ENCODE data around the gene NPR2. TPM values are rescaled to one million over a fixed set of nuclear protein-coding genes. Genes with fewer than 3 reads are reported as not detected.

The NPR2 gene
- total RNA-seq, 1 experiment from 2014 or later: 40.5 TPM

DNA sequence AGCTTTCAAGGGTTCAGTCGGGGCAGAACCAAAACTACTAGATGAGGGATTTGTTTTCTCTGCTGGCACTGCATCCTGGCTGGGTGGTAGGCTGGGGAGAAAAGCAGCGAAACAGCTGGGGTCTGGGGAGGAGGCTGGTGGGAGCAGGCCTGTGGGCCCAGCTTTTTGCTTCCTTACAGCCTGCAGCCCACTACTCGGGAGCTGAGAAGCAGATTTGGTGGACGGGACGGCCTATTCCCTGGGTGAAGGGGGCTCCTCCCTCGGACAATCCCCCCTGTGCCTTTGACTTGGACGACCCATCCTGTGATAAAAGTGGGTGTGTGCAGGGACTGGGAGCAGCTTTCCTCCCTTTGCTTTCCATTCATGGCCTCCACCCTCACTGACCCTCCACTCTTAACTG is 9.1 kb downstream of the NPR2 start:
- no peak for DNase-seq
- Mint-ChIP-seq H3K4me3 (ENCODE audit: unreplicated experiment) (peak overlapping the region; percentile 70), H3K27ac (ENCODE audit: unreplicated experiment) (peak overlapping the region; percentile 85), H3K36me3 (ENCODE audit: insufficient read depth, unreplicated experiment) (peaks cover 15% of the 10 kb centered on the region), H3K27me3 (ENCODE audit: insufficient read depth, unreplicated experiment) (no peaks in the 10 kb centered on the region), H3K9me3 (ENCODE audit: unreplicated experiment) (no peaks in the 10 kb centered on the region), H3K4me1 (ENCODE audit: low read depth, unreplicated experiment) (peaks cover 29% of the 10 kb centered on the region)
- no peak overlapping the region for H3K4me3 ChIP-seq (ENCODE audit: low read depth, low read length)
- peaks cover 46% of the 10 kb centered on the region for H3K4me1 ChIP-seq
- ChIA-PET POLR2A (interaction anchor here (0.7 kb wide), 1 partner anchor 11 kb away, joined by 3 read pairs; the partner anchor contains the start of gene SPAG8), CTCF (interaction anchor here (1.1 to 2.4 kb wide), 3 partner anchors 10 to 26 kb away, joined by 6 to 16 read pairs (median 7); partner anchors contain the start of gene HINT2)
- no TSS peak for BruUV-seq (replicated peaks)
- no peaks in the 10 kb centered on the region for H3K27me3 ChIP-seq (replicated peaks; ENCODE audit: control insufficient read depth, insufficient read depth, low read length)
- intact Hi-C loops (cut with micrococcal nuclease; ENCODE audit: unreplicated experiment): no loop called here
- no peak for TF ChIP-seq CTCF (IDR thresholded peaks at IDR 0.05; ENCODE audit: insufficient read depth in 1 of 2, low read depth in 1 of 2, low read length in 1 of 2, severe bottlenecking in 1 of 2, unreplicated experiment in 1 of 2)
- no peaks in the 10 kb centered on the region for H3K9me3 ChIP-seq
- H3K36me3 ChIP-seq (ENCODE audit: control insufficient read depth, insufficient read depth, low read length): no peaks in the 10 kb centered on the region

GRCh38 chr9:35801328-35802128 is 10.1 kb downstream of the NPR2 start:
- Mint-ChIP-seq H3K4me3 (ENCODE audit: unreplicated experiment) (peak overlapping the region; percentile 70), H3K27ac (ENCODE audit: unreplicated experiment) (peak overlapping the region; percentile 85), H3K4me1 (ENCODE audit: low read depth, unreplicated experiment) (peaks cover 29% of the 10 kb centered on the region), H3K27me3 (ENCODE audit: insufficient read depth, unreplicated experiment) (no peaks in the 10 kb centered on the region), H3K36me3 (ENCODE audit: insufficient read depth, unreplicated experiment) (peaks cover 25% of the 10 kb centered on the region), H3K9me3 (ENCODE audit: unreplicated experiment) (no peaks in the 10 kb centered on the region)
- POLR2A ChIA-PET: interaction anchor here (1.5 kb wide), 1 partner anchor 13 kb away, joined by 4 read pairs; no protein-coding TSS in a partner anchor
- peak; percentile 55 to 62 for DNase-seq
- Histone ChIP-seq H3K36me3 (ENCODE audit: control insufficient read depth, insufficient read depth, low read length) (no peaks in the 10 kb centered on the region), H3K27me3 (replicated peaks; ENCODE audit: control insufficient read depth, insufficient read depth, low read length) (no peaks in the 10 kb centered on the region), H3K4me3 (ENCODE audit: low read depth, low read length) (peak overlapping the region; percentile 6; the same call in 1 of the 2 replicates), H3K4me1 (peaks cover 46% of the 10 kb centered on the region), H3K9me3 (no peaks in the 10 kb centered on the region)
- intact Hi-C loops (cut with micrococcal nuclease; ENCODE audit: unreplicated experiment): loop anchor here (1.0 kb wide), 2 partner anchors 14 to 25 kb away; partner anchors contain the start of gene HINT2
- CTCF ChIA-PET: interaction anchor here (0.9 to 2.5 kb wide), 4 partner anchors 11 to 81 kb away, joined by 4 to 16 read pairs (median 8); partner anchors contain the start of gene HINT2
- BruUV-seq (replicated peaks): no TSS peak
- no peak for TF ChIP-seq CTCF (IDR thresholded peaks at IDR 0.05; ENCODE audit: insufficient read depth in 1 of 2, low read depth in 1 of 2, low read length in 1 of 2, severe bottlenecking in 1 of 2, unreplicated experiment in 1 of 2)

- H3K27me3 Mint-ChIP-seq (ENCODE audit: insufficient read depth, unreplicated experiment): no peaks in the 10 kb centered on the region
Measured at GRCh38 chr9:35806101-35806500, 14.7 kb downstream of the NPR2 start.

More at GRCh38 chr9:35806101-35806500, 14.7 kb downstream of the NPR2 start:
- Mint-ChIP-seq H3K27ac (ENCODE audit: unreplicated experiment) (no peak overlapping the region), H3K4me3 (ENCODE audit: unreplicated experiment) (no peak overlapping the region), H3K4me1 (ENCODE audit: low read depth, unreplicated experiment) (peaks cover 12% of the 10 kb centered on the region), H3K9me3 (ENCODE audit: unreplicated experiment) (no peaks in the 10 kb centered on the region), H3K36me3 (ENCODE audit: insufficient read depth, unreplicated experiment) (peaks cover 24% of the 10 kb centered on the region)
- intact Hi-C loops (cut with micrococcal nuclease; ENCODE audit: unreplicated experiment): no loop called here
- H3K36me3 ChIP-seq (ENCODE audit: control insufficient read depth, insufficient read depth, low read length): no peaks in the 10 kb centered on the region
- ChIA-PET POLR2A (no interaction called here), CTCF (interaction anchor here (1.0 kb wide), 1 partner anchor 16 kb away, joined by 4 read pairs; no protein-coding TSS in a partner anchor)
- no TSS peak for BruUV-seq (replicated peaks)
- DNase-seq: no peak
- H3K27me3 ChIP-seq (replicated peaks; ENCODE audit: control insufficient read depth, insufficient read depth, low read length): no peaks in the 10 kb centered on the region
- no peak for TF ChIP-seq CTCF (IDR thresholded peaks at IDR 0.05; ENCODE audit: insufficient read depth in 1 of 2, low read depth in 1 of 2, low read length in 1 of 2, severe bottlenecking in 1 of 2, unreplicated experiment in 1 of 2)
- no peak overlapping the region for H3K4me3 ChIP-seq (ENCODE audit: low read depth, low read length)
- no peaks in the 10 kb centered on the region for H3K9me3 ChIP-seq
- peaks cover 14% of the 10 kb centered on the region for H3K4me1 ChIP-seq

Measured in Caco-2 (cell line).